Liver (tissue), 3 donors: ENCODE measurements around the gene PHC1.

Experiments used
- JUND ChIP-seq, 2 donors: IDR thresholded peaks; 2 replicates each; pipeline ENCODE4 v1.6.1; 2016; ENCODE audit warnings: antibody characterized with exemption in 2 of 2
- TAF1 ChIP-seq: conservative IDR thresholded peaks from 2 replicates; pipeline ENCODE4 v1.6.1; 2016; ENCODE audit warnings: antibody characterized with exemption, mild to moderate bottlenecking
- YY1 ChIP-seq: IDR thresholded peaks from 2 replicates; pipeline ENCODE4 v1.6.1; 2016; ENCODE audit warnings: antibody characterized with exemption, mild to moderate bottlenecking
- TF ChIP-seq, protein P1 (sequence below): fragments of 150-350 bp; IDR thresholded peaks from 2 replicates; pipeline ENCODE4 v1.5.1; 2017; ENCODE audit warnings: improper control_type of control experiment, low read depth, low read length; ENCODE audit not compliant: missing input control
- TF ChIP-seq, protein P2 (sequence below): IDR thresholded peaks from 2 replicates; pipeline ENCODE4 v1.6.1; 2016; ENCODE audit warnings: antibody characterized with exemption
- TF ChIP-seq, protein P3 (sequence below): IDR thresholded peaks from 2 replicates; pipeline ENCODE4 v1.6.1; 2016; ENCODE audit warnings: antibody characterized with exemption
- TF ChIP-seq, protein P4 (sequence below): IDR thresholded peaks from 2 replicates; pipeline ENCODE4 v1.6.1; 2016; ENCODE audit warnings: antibody characterized with exemption
- donor health status: healthy.
- donor health status: healthy.

DNA sequence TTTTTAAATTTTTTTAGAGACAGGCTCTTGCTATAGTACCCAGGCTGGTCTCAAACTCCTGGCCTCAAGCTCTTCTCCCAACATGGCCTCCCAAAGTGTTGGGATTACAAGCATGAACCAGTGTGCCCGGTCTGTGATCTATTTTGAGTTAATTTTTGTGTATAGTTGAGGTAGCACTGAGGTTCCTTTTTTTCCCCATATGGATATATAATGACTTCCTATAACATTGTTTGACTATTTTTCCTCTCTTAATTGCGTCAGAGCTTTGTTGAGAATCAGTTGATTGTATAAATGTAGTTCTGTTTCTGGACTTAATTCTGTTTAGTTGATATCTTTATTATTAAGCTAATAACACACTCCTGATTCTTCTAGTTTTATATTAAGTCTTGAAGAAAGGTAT, 43.8 kb downstream of the PHC1 start:
- TF ChIP-seq, protein P1, sequence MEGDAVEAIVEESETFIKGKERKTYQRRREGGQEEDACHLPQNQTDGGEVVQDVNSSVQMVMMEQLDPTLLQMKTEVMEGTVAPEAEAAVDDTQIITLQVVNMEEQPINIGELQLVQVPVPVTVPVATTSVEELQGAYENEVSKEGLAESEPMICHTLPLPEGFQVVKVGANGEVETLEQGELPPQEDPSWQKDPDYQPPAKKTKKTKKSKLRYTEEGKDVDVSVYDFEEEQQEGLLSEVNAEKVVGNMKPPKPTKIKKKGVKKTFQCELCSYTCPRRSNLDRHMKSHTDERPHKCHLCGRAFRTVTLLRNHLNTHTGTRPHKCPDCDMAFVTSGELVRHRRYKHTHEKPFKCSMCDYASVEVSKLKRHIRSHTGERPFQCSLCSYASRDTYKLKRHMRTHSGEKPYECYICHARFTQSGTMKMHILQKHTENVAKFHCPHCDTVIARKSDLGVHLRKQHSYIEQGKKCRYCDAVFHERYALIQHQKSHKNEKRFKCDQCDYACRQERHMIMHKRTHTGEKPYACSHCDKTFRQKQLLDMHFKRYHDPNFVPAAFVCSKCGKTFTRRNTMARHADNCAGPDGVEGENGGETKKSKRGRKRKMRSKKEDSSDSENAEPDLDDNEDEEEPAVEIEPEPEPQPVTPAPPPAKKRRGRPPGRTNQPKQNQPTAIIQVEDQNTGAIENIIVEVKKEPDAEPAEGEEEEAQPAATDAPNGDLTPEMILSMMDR = no peak
- TF ChIP-seq TAF1 (no peak), YY1 (no peak), JUND (IDR thresholded peaks at IDR 0.05) (no peak)
- TF ChIP-seq, protein P2, sequence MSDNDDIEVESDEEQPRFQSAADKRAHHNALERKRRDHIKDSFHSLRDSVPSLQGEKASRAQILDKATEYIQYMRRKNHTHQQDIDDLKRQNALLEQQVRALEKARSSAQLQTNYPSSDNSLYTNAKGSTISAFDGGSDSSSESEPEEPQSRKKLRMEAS = no peak
- TF ChIP-seq, protein P3, sequence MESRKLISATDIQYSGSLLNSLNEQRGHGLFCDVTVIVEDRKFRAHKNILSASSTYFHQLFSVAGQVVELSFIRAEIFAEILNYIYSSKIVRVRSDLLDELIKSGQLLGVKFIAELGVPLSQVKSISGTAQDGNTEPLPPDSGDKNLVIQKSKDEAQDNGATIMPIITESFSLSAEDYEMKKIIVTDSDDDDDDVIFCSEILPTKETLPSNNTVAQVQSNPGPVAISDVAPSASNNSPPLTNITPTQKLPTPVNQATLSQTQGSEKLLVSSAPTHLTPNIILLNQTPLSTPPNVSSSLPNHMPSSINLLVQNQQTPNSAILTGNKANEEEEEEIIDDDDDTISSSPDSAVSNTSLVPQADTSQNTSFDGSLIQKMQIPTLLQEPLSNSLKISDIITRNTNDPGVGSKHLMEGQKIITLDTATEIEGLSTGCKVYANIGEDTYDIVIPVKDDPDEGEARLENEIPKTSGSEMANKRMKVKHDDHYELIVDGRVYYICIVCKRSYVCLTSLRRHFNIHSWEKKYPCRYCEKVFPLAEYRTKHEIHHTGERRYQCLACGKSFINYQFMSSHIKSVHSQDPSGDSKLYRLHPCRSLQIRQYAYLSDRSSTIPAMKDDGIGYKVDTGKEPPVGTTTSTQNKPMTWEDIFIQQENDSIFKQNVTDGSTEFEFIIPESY = no peak
- TF ChIP-seq, protein P4, sequence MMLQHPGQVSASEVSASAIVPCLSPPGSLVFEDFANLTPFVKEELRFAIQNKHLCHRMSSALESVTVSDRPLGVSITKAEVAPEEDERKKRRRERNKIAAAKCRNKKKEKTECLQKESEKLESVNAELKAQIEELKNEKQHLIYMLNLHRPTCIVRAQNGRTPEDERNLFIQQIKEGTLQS = no peak
